Lung (tissue), 12 donors: ENCODE measurements around the gene IFRD2. TPM values are rescaled to one million over a fixed set of nuclear protein-coding genes. Genes with fewer than 3 reads are reported as not detected.
"Not testable (repeated sequence)": the region's sequence is repeated elsewhere in the genome, so short reads cannot be mapped to it uniquely, and the experiment has no call there.

ENCODE experiments used
- ATAC-seq: fragments of 200-7000 bp; cut with Tn5 transposase; one replicate; pipeline ENCODE4 v1.9.1; 2020; ENCODE audit warnings: moderate number of reproducible peaks; ENCODE audit not compliant: insufficient read depth, low FRiP score
- DNase-seq, 3 donors: peaks; one replicate each; pipeline ENCODE4 v3.0.0-alpha.2; 2013 to 2017
- H3K27ac ChIP-seq, 2 donors: one replicate each; pipeline ENCODE4 v1.5.1; 2013; ENCODE audit warnings: mild to moderate bottlenecking in 2 of 2, moderate library complexity in 2 of 2, control low read depth in 1 of 2, inconsistent platforms in 1 of 2, low read depth in 1 of 2, low read length in 1 of 2
- H3K27me3 ChIP-seq, 3 donors: one replicate each; pipeline ENCODE4 v1.5.1; 2013; ENCODE audit warnings: low read length in 2 of 3; ENCODE audit not compliant: control insufficient read depth in 3 of 3, insufficient read depth in 3 of 3
- H3K36me3 ChIP-seq, 4 donors: one replicate each; pipeline ENCODE4 v1.5.1; 2013; ENCODE audit warnings: low read length in 4 of 4, mild to moderate bottlenecking in 1 of 4, moderate library complexity in 1 of 4; ENCODE audit not compliant: control insufficient read depth in 4 of 4, insufficient read depth in 4 of 4
- H3K4me1 ChIP-seq, 5 donors: one replicate each; pipeline ENCODE4 v1.5.1; 2013; ENCODE audit warnings: low read length in 5 of 5, mild to moderate bottlenecking in 2 of 5, moderate library complexity in 1 of 5; ENCODE audit not compliant: control insufficient read depth in 5 of 5, insufficient read depth in 5 of 5
- H3K4me3 ChIP-seq: one replicate; pipeline ENCODE4 v1.5.1; 2013; ENCODE audit warnings: mild to moderate bottlenecking, control low read depth, moderate library complexity
- H3K9ac ChIP-seq, 2 donors: one replicate each; pipeline ENCODE4 v1.5.1; 2013; ENCODE audit warnings: low read length in 2 of 2, control low read depth in 1 of 2; ENCODE audit not compliant: insufficient read depth in 1 of 2
- H3K9me3 ChIP-seq, 4 donors: one replicate each; pipeline ENCODE4 v1.5.1; 2013; ENCODE audit warnings: low read length in 3 of 4, mild to moderate bottlenecking in 1 of 4, moderate library complexity in 1 of 4; ENCODE audit not compliant: control insufficient read depth in 4 of 4, insufficient read depth in 3 of 4
- WGBS, 2 donors: extraction: QIAGEN DNeasy Blood & Tissue Kit; methylation state at CpG; one replicate each; pipeline ENCODE4 v1.1.7; 2013; 5-methylcytosine and 5-hydroxymethylcytosine counted together
- polyA plus RNA-seq, 2 donors: library from polyadenylated mRNA; stranded (reverse); fragments of 200-250 nt; gene quantifications; one replicate each; pipeline ENCODE4 v1.2.1, GENCODE V29; 2013
- total RNA-seq, 2 donors: library from RNA; depleted of rRNA in 1 of 2; stranded (reverse); fragments of >200 nt in 1 of 2; gene quantifications; one replicate each; pipeline ENCODE4 v1.2.1, GENCODE V29; 2014 to 2021
- TF ChIP-seq, protein P1 (sequence below): IDR thresholded peaks from 2 replicates; pipeline ENCODE4 v1.5.1; 2012; ENCODE audit warnings: mild to moderate bottlenecking; ENCODE audit errors: control extremely low read depth, extremely low read depth
- donor health status: control.
- donor health status: control.
- donor health status: Bipolar disorder and iron deficiency.
- donor health status: healthy.
- donor health status: DM: yes; HTN: yes; CAD: no.

Gene IFRD2
- total and polyA plus RNA-seq, 4 donors = 14.7 to 107 (median 95.1) TPM

DNA sequence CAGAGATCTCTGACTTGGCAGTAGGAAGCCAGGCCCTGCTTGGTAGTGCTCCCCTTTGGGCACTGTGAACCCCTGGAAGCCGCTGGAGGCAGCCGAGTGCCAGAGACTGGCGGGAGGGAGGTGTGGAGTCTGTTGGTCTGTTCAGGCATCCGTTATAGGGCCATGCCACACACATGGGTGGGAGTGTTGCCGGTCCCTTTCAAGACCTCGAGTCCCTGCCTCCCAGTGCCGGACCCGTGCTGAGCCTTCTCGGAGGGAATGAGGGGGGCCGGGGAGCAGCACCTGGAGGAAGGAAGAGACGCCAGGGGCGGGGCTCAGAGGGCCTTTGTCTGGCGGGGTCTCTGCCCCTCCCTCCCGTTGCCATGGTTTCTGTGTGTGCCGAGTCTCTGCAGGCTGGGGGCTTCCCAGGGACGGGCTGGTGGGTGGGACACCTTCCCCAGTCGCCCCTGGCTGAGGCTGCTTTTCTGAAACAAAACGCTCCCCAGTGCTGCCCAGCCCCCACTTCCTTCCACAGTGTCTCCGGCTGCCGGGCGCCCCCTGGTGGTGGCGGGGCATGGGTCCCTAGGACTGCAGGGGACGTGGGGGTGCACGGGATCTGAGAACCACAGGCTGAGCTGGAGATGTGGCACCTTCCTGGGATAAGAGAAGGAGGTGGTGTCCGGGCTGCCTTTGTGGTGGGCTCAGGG lies 46.3 kb downstream of the IFRD2 start:
- Histone ChIP-seq H3K4me3 (peak overlapping the region; percentile 10), H3K27me3 (no peaks in the 10 kb centered on the region), H3K9me3 (no peaks in the 10 kb centered on the region), H3K9ac (peak overlapping the region; percentile 16 to 40), H3K27ac (peak overlapping the region; percentile 76 to 91), H3K36me3 (peaks cover 0 to 16% (median 5%) of the 10 kb centered on the region in 4 donors), H3K4me1 (peaks cover 3 to 67% (median 14%) of the 10 kb centered on the region in 5 donors)
- DNase-seq = peak; percentile 92
- TF ChIP-seq, protein P1, sequence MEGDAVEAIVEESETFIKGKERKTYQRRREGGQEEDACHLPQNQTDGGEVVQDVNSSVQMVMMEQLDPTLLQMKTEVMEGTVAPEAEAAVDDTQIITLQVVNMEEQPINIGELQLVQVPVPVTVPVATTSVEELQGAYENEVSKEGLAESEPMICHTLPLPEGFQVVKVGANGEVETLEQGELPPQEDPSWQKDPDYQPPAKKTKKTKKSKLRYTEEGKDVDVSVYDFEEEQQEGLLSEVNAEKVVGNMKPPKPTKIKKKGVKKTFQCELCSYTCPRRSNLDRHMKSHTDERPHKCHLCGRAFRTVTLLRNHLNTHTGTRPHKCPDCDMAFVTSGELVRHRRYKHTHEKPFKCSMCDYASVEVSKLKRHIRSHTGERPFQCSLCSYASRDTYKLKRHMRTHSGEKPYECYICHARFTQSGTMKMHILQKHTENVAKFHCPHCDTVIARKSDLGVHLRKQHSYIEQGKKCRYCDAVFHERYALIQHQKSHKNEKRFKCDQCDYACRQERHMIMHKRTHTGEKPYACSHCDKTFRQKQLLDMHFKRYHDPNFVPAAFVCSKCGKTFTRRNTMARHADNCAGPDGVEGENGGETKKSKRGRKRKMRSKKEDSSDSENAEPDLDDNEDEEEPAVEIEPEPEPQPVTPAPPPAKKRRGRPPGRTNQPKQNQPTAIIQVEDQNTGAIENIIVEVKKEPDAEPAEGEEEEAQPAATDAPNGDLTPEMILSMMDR = peak; percentile 93
- peak; percentile 82 for ATAC-seq
- whole genome bisulfite sequencing, 2 donors = 1% methylated on average over 20 to 25 of the region's 25 CpGs

GRCh38 chr3:50245251-50245745 lies 46.9 kb downstream of the IFRD2 start:
- 66 to 69% methylated on average over 16 of the region's 16 CpGs for WGBS, 2 donors
- H3K27ac ChIP-seq = peak overlapping the region; percentile 76 to 91
- TF ChIP-seq, protein P1 = no peak

GRCh38 chr3:50244813-50245212 lies 47.4 kb downstream of the IFRD2 start:
- H3K4me3 ChIP-seq, H3K9me3 ChIP-seq, H3K27me3 ChIP-seq, ATAC-seq, H3K9ac ChIP-seq, DNase-seq: not testable (repeated sequence)
- H3K27ac ChIP-seq = peak overlapping the region; percentile 76 to 90
- WGBS, 2 donors = 47 to 54% methylated on average over 5 to 6 of the region's 6 CpGs
- peaks cover 0 to 11% (median 4%) of the 10 kb centered on the region in 4 donors for H3K36me3 ChIP-seq
- peaks cover 3 to 65% (median 16%) of the 10 kb centered on the region in 5 donors for H3K4me1 ChIP-seq

More at GRCh38 chr3:50245251-50245745, 46.9 kb downstream of the IFRD2 start:
- peaks cover 0 to 12% (median 5%) of the 10 kb centered on the region in 4 donors for H3K36me3 ChIP-seq
- no peaks in the 10 kb centered on the region for H3K27me3 ChIP-seq
- peak overlapping the region; percentile 10 for H3K4me3 ChIP-seq
- H3K9me3 ChIP-seq = no peaks in the 10 kb centered on the region
- ATAC-seq = no peak
- peaks cover 3 to 66% (median 14%) of the 10 kb centered on the region in 5 donors for H3K4me1 ChIP-seq
- no peak for DNase-seq
- peak overlapping the region; percentile 16 to 40 for H3K9ac ChIP-seq

DNA sequence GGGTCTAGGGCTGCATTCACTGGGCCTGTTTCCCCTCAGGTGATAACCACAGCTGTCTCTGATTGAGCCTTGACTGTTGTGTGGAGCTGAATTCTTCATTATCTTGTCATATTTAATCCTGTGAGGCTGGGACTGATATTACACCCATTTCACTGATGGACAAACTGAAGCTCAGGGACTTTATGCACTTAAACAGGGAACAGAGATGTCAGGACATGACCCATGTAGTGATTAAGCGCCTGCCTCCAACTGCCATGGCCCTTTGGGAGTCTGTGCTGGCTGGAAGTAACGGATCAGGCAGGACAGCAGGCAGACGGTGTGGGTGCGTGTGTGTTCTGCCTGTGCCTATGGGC lies 48.7 kb downstream of the IFRD2 start:
- H3K27ac ChIP-seq = peak overlapping the region; percentile 84 to 95
- peaks cover 0 to 12% (median 9%) of the 10 kb centered on the region in 4 donors for H3K36me3 ChIP-seq
- ATAC-seq (no peak), DNase-seq (no peak)
- no peaks in the 10 kb centered on the region for H3K9me3 ChIP-seq
- H3K9ac ChIP-seq = peak overlapping the region in 1 of 2 donors; percentile 23
- H3K4me1 ChIP-seq = peaks cover 2 to 58% (median 21%) of the 10 kb centered on the region in 5 donors
- no peaks in the 10 kb centered on the region for H3K27me3 ChIP-seq
- TF ChIP-seq, protein P1 = no peak
- no peak overlapping the region for H3K4me3 ChIP-seq
- WGBS, 2 donors = 73 to 79% methylated on average over 4 of the region's 4 CpGs
